ENCODE data around the gene SEMA4D.

DNA sequence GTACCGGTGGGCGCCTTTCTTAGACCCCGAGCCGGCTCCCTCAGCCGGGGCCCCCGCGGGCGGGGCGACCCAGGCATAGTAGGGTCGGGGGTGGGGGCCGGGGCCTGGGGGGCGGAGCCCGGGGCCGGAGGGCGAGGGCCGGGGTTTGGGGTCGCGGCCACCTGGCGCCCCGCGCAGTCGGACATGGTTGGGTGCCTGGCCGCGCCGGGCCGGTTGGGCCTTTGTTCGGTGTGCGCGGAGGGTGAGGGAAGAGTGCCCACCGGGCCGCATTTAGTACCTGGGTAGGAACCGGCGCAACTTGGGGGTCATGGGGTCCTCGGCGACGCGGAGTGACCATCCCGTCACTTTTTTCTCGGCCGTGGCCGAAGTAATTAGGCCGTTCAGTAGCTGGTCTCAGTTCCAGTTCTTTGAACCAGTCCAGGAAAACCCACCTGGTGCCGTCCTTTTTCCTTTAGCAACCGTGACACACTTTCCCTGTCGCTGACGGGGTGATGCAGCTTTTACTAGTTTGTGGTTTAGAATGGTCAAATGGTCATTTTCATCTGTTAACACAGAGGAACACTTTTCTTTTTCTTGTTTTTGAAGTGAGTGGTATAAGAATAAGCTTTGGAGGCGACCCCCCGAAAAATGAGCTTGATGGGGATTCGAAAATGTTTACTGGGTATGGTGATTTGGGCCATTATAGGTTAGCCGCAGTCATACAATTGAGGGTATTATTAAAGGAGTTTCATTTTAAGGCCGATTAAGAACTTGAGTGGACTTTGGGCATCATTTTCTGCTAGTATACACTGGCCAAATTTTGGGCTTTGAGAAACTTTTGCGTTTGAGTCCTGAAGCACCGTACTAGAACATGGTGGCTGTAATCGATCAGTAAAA, 186.3 kb downstream of the SEMA4D start:
- TF ChIP-seq, protein P1, sequence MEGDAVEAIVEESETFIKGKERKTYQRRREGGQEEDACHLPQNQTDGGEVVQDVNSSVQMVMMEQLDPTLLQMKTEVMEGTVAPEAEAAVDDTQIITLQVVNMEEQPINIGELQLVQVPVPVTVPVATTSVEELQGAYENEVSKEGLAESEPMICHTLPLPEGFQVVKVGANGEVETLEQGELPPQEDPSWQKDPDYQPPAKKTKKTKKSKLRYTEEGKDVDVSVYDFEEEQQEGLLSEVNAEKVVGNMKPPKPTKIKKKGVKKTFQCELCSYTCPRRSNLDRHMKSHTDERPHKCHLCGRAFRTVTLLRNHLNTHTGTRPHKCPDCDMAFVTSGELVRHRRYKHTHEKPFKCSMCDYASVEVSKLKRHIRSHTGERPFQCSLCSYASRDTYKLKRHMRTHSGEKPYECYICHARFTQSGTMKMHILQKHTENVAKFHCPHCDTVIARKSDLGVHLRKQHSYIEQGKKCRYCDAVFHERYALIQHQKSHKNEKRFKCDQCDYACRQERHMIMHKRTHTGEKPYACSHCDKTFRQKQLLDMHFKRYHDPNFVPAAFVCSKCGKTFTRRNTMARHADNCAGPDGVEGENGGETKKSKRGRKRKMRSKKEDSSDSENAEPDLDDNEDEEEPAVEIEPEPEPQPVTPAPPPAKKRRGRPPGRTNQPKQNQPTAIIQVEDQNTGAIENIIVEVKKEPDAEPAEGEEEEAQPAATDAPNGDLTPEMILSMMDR (IDR thresholded peaks at IDR 0.05): no peak
- TF ChIP-seq POLR2A (IDR thresholded peaks at IDR 0.05) (no peak), POLR2AphosphoS5 (IDR thresholded peaks at IDR 0.05) (no peak)
